SK-N-MC (cell line): ENCODE measurements around the gene RHBDL1.

Source experiments
- EZH2 ChIP-seq: fragments of 200-600 bp; sonication (generic); IDR thresholded peaks from one replicate; pipeline ENCODE4 v1.6.1; 2017; ENCODE audit warnings: antibody characterized with exemption
- POLR2AphosphoS5 ChIP-seq: IDR thresholded peaks from 2 replicates; pipeline ENCODE4 v1.6.1; 2012; ENCODE audit warnings: mild to moderate bottlenecking, low read depth, low read length, borderline replicate concordance

DNA sequence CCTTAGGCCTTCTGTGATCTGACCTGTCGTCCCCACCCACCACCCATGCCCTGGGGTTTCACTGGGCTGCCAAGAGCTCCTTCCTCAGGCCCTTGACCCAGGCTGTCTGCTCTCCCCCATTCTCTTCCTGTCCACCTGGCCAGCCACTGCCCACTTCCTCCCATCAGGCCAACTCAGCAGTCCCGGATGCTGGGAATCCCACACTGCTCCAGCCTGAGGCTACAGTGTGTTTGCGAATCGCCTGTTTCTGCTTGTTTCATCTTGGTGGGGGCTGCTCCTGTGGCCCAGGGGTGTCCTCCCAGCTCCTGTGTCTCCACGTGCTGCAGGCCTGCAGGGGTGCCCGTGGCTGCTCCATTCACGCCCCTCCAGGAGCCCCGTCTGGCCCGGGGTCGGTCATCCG lies 38.6 kb downstream of the RHBDL1 start:
- no peak for TF ChIP-seq POLR2AphosphoS5
- TF ChIP-seq EZH2 = no peak
